ENCODE data around the gene AMOT. TPM values are rescaled to one million over a fixed set of nuclear protein-coding genes. Genes with fewer than 3 reads are reported as not detected.

The AMOT gene
- total and polyA plus RNA-seq, 2 experiments from 2014 or later: 2.1 to 5.4 TPM

DNA sequence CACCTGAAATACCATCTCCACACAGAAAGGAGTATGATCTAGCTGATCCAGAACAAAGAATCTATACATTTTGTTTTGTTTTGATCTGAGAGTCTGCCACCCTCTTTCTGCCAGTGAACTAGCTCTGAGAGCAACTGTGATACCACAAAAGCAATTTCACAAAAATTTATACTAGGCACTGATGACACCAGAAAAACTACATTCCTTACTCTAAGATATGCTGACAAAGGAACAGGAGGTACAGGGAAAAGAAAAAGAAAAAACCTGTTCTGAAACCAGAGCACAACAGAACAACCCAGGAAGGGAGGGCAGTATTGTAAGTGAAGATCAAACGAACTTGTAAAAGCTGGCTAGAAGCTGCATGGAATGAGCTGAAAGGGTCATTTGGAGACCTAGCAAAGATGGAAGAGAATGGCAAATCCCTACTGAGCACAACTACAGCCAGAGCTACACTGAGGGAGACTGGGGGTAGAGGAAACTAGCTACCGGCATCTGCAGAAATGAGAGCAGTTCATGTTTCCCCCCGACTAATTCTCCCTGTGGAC, 31.9 kb downstream of the AMOT start:
- H3K4me2 ChIP-seq: no peak overlapping the region
- peaks cover 4% of the 10 kb centered on the region for H3K27me3 Mint-ChIP-seq (ENCODE audit: insufficient read depth, low read depth, poor library complexity)

More for the DNA sequence above, 31.9 kb downstream of the AMOT start:
- no peaks in the 10 kb centered on the region for H3K27me3 ChIP-seq (ENCODE audit: insufficient read depth)
- H3K4me3 Mint-ChIP-seq: no peak overlapping the region
- H3K79me2 ChIP-seq (replicated peaks; ENCODE audit: insufficient read depth): no peaks in the 10 kb centered on the region
- peaks cover 25% of the 10 kb centered on the region; the same call in 1 of the 2 replicates for H3K4me1 ChIP-seq (ENCODE audit: insufficient read depth)
- DNase-seq (ENCODE audit: low spot score) (no peak), ATAC-seq (peak; percentile 25; the same call in 1 of the 3 replicates)
- no peak overlapping the region for H3K4me3 ChIP-seq
- no peak overlapping the region for H2AFZ ChIP-seq
- peak overlapping the region; percentile 16 for H3K27ac Mint-ChIP-seq
- TF ChIP-seq ZNF114 (CRISPR knock-in tag; IDR thresholded peaks at IDR 0.05) (no peak), CTCF (conservative IDR thresholded peaks at IDR 0.05; ENCODE audit: low read depth in 2 of 2) (no peak), STAT1 (IDR thresholded peaks at IDR 0.05; ENCODE audit: unreplicated experiment) (no peak), EZH2 (IDR thresholded peaks at IDR 0.05; ENCODE audit: low read depth, unreplicated experiment) (no peak), NANOG (IDR thresholded peaks at IDR 0.05; ENCODE audit: borderline replicate concordance) (no peak), ZNF331 (CRISPR knock-in tag; IDR thresholded peaks at IDR 0.05; ENCODE audit: low read depth) (no peak), CREB1 (CRISPR knock-in tag; IDR thresholded peaks at IDR 0.05; ENCODE audit: low read depth) (no peak), EZH2phosphoT487 (IDR thresholded peaks at IDR 0.05; ENCODE audit: unreplicated experiment) (no peak), JUNB (IDR thresholded peaks at IDR 0.05; ENCODE audit: unreplicated experiment) (no peak), POLR2AphosphoS5 (IDR thresholded peaks at IDR 0.05; ENCODE audit: low read depth) (no peak)
- TF ChIP-seq, protein P1, sequence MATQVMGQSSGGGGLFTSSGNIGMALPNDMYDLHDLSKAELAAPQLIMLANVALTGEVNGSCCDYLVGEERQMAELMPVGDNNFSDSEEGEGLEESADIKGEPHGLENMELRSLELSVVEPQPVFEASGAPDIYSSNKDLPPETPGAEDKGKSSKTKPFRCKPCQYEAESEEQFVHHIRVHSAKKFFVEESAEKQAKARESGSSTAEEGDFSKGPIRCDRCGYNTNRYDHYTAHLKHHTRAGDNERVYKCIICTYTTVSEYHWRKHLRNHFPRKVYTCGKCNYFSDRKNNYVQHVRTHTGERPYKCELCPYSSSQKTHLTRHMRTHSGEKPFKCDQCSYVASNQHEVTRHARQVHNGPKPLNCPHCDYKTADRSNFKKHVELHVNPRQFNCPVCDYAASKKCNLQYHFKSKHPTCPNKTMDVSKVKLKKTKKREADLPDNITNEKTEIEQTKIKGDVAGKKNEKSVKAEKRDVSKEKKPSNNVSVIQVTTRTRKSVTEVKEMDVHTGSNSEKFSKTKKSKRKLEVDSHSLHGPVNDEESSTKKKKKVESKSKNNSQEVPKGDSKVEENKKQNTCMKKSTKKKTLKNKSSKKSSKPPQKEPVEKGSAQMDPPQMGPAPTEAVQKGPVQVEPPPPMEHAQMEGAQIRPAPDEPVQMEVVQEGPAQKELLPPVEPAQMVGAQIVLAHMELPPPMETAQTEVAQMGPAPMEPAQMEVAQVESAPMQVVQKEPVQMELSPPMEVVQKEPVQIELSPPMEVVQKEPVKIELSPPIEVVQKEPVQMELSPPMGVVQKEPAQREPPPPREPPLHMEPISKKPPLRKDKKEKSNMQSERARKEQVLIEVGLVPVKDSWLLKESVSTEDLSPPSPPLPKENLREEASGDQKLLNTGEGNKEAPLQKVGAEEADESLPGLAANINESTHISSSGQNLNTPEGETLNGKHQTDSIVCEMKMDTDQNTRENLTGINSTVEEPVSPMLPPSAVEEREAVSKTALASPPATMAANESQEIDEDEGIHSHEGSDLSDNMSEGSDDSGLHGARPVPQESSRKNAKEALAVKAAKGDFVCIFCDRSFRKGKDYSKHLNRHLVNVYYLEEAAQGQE (IDR thresholded peaks at IDR 0.05; ENCODE audit: unreplicated experiment): no peak
- H3K36me3 Mint-ChIP-seq (ENCODE audit: low read depth): no peaks in the 10 kb centered on the region
- H4K20me1 ChIP-seq (replicated peaks; ENCODE audit: insufficient read depth): no peaks in the 10 kb centered on the region
- H3K36me3 ChIP-seq (ENCODE audit: insufficient read depth): no peaks in the 10 kb centered on the region
- H3K27ac ChIP-seq (ENCODE audit: low read depth): no peak overlapping the region
- H3F3A ChIP-seq (replicated peaks; ENCODE audit: low read depth): no peaks in the 10 kb centered on the region
- H3K9me2 ChIP-seq (ENCODE audit: insufficient read depth): no peaks in the 10 kb centered on the region
- peaks cover 27% of the 10 kb centered on the region; the same call in 2 of the 3 replicates for H3K4me1 Mint-ChIP-seq
- no peaks in the 10 kb centered on the region for H3K9me3 Mint-ChIP-seq

Data from GM23338 (cell line).